ENCODE data around the gene PRAME. TPM values are rescaled to one million over a fixed set of nuclear protein-coding genes. Genes with fewer than 3 reads are reported as not detected.
A peak's percentile ranks its signal among the peaks of the same experiment; 100 is the strongest.

Gene PRAME
- polyA plus RNA-seq, 1 donor, result not detected

- no CpG with 5 or more reads among the region's 7 CpGs for WGBS (ENCODE audit: insufficient coverage, low lambda C conversion rate)
- H3K36me3 ChIP-seq (ENCODE audit: control insufficient read depth, insufficient read depth, low read length), result no peaks in the 10 kb centered on the region
- peaks cover 6% of the 10 kb centered on the region for H3K27me3 ChIP-seq (ENCODE audit: control insufficient read depth, insufficient read depth, low read length)
- H3K9me3 ChIP-seq (ENCODE audit: control insufficient read depth, low read depth, low read length), result no peaks in the 10 kb centered on the region
- DNase-seq, result no peak
- no peak overlapping the region for H3K4me3 ChIP-seq (ENCODE audit: low read length)
- no peaks in the 10 kb centered on the region for H3K4me1 ChIP-seq (ENCODE audit: control insufficient read depth, insufficient read depth, low read length)
- H3K27ac ChIP-seq (ENCODE audit: low read length), result no peak overlapping the region
Observed at GRCh38 chr22:22579869-22580604, 21.0 kb upstream of the PRAME start.

- Histone ChIP-seq H3K4me3 (ENCODE audit: low read length) (no peak overlapping the region), H3K4me1 (ENCODE audit: control insufficient read depth, insufficient read depth, low read length) (no peaks in the 10 kb centered on the region), H3K9me3 (ENCODE audit: control insufficient read depth, low read depth, low read length) (no peaks in the 10 kb centered on the region), H3K27ac (ENCODE audit: low read length) (no peak overlapping the region), H3K36me3 (ENCODE audit: control insufficient read depth, insufficient read depth, low read length) (no peaks in the 10 kb centered on the region), H3K27me3 (ENCODE audit: control insufficient read depth, insufficient read depth, low read length) (peaks cover 11% of the 10 kb centered on the region)
- DNase-seq, result no peak
- WGBS (ENCODE audit: insufficient coverage, low lambda C conversion rate), result no CpG with 5 or more reads among the region's 10 CpGs
Observed at GRCh38 chr22:22578702-22579424, 19.8 kb upstream of the PRAME start.

GRCh38 chr22:22576989-22577427 is 17.9 kb upstream of the PRAME start:
- H3K4me3 ChIP-seq (ENCODE audit: low read length), result no peak overlapping the region
- H3K27ac ChIP-seq (ENCODE audit: low read length), result no peak overlapping the region
- peaks cover 19% of the 10 kb centered on the region for H3K27me3 ChIP-seq (ENCODE audit: control insufficient read depth, insufficient read depth, low read length)
- no peak for DNase-seq
- WGBS (ENCODE audit: insufficient coverage, low lambda C conversion rate), result 100% methylated on average over 1 of the region's 5 CpGs
- H3K9me3 ChIP-seq (ENCODE audit: control insufficient read depth, low read depth, low read length), result no peaks in the 10 kb centered on the region
- no peaks in the 10 kb centered on the region for H3K36me3 ChIP-seq (ENCODE audit: control insufficient read depth, insufficient read depth, low read length)
- no peaks in the 10 kb centered on the region for H3K4me1 ChIP-seq (ENCODE audit: control insufficient read depth, insufficient read depth, low read length)

- Histone ChIP-seq H3K27me3 (ENCODE audit: control insufficient read depth, insufficient read depth, low read length) (peaks cover 19% of the 10 kb centered on the region), H3K4me3 (ENCODE audit: low read length) (no peak overlapping the region), H3K4me1 (ENCODE audit: control insufficient read depth, insufficient read depth, low read length) (no peaks in the 10 kb centered on the region), H3K36me3 (ENCODE audit: control insufficient read depth, insufficient read depth, low read length) (no peaks in the 10 kb centered on the region), H3K27ac (ENCODE audit: low read length) (no peak overlapping the region), H3K9me3 (ENCODE audit: control insufficient read depth, low read depth, low read length) (no peaks in the 10 kb centered on the region)
- peak; percentile 7 to 17 for DNase-seq
- WGBS (ENCODE audit: insufficient coverage, low lambda C conversion rate), result 100% methylated on average over 1 of the region's 8 CpGs
Observed at GRCh38 chr22:22576244-22576988, 17.4 kb upstream of the PRAME start.

GRCh38 chr22:22574361-22574760 is 15.3 kb upstream of the PRAME start:
- Histone ChIP-seq H3K4me1 (ENCODE audit: control insufficient read depth, insufficient read depth, low read length) (no peaks in the 10 kb centered on the region), H3K9me3 (ENCODE audit: control insufficient read depth, low read depth, low read length) (no peaks in the 10 kb centered on the region), H3K27me3 (ENCODE audit: control insufficient read depth, insufficient read depth, low read length) (peaks cover 19% of the 10 kb centered on the region), H3K36me3 (ENCODE audit: control insufficient read depth, insufficient read depth, low read length) (no peaks in the 10 kb centered on the region), H3K4me3 (ENCODE audit: low read length) (no peak overlapping the region), H3K27ac (ENCODE audit: low read length) (no peak overlapping the region)
- DNase-seq, result no peak

- no peak for DNase-seq
- Histone ChIP-seq H3K36me3 (ENCODE audit: control insufficient read depth, insufficient read depth, low read length) (no peaks in the 10 kb centered on the region), H3K4me3 (ENCODE audit: low read length) (no peak overlapping the region), H3K27me3 (ENCODE audit: control insufficient read depth, insufficient read depth, low read length) (peaks cover 27% of the 10 kb centered on the region), H3K4me1 (ENCODE audit: control insufficient read depth, insufficient read depth, low read length) (no peaks in the 10 kb centered on the region), H3K27ac (ENCODE audit: low read length) (no peak overlapping the region), H3K9me3 (ENCODE audit: control insufficient read depth, low read depth, low read length) (no peaks in the 10 kb centered on the region)
- WGBS (ENCODE audit: insufficient coverage, low lambda C conversion rate), result no CpG with 5 or more reads among the region's 8 CpGs
Observed at GRCh38 chr22:22573047-22573889, 14.2 kb upstream of the PRAME start.

- WGBS (ENCODE audit: insufficient coverage, low lambda C conversion rate), result 0% methylated on average over 1 of the region's 2 CpGs
- H3K27me3 ChIP-seq (ENCODE audit: control insufficient read depth, insufficient read depth, low read length), result peaks cover 31% of the 10 kb centered on the region
- DNase-seq, result no peak
Observed at GRCh38 chr22:22571862-22572261, 12.8 kb upstream of the PRAME start.

GRCh38 chr22:22571429-22571828 is 12.4 kb upstream of the PRAME start:
- no peak overlapping the region for H3K27ac ChIP-seq (ENCODE audit: low read length)
- no peak for DNase-seq
- WGBS (ENCODE audit: insufficient coverage, low lambda C conversion rate), result no CpG with 5 or more reads among the region's 6 CpGs
- peaks cover 31% of the 10 kb centered on the region for H3K27me3 ChIP-seq (ENCODE audit: control insufficient read depth, insufficient read depth, low read length)
- H3K9me3 ChIP-seq (ENCODE audit: control insufficient read depth, low read depth, low read length), result no peaks in the 10 kb centered on the region
- H3K4me3 ChIP-seq (ENCODE audit: low read length), result no peak overlapping the region
- no peaks in the 10 kb centered on the region for H3K36me3 ChIP-seq (ENCODE audit: control insufficient read depth, insufficient read depth, low read length)
- H3K4me1 ChIP-seq (ENCODE audit: control insufficient read depth, insufficient read depth, low read length), result no peaks in the 10 kb centered on the region

More at GRCh38 chr22:22571862-22572261, 12.8 kb upstream of the PRAME start:
- no peaks in the 10 kb centered on the region for H3K4me1 ChIP-seq (ENCODE audit: control insufficient read depth, insufficient read depth, low read length)
- no peaks in the 10 kb centered on the region for H3K9me3 ChIP-seq (ENCODE audit: control insufficient read depth, low read depth, low read length)
- no peaks in the 10 kb centered on the region for H3K36me3 ChIP-seq (ENCODE audit: control insufficient read depth, insufficient read depth, low read length)
- no peak overlapping the region for H3K27ac ChIP-seq (ENCODE audit: low read length)
- H3K4me3 ChIP-seq (ENCODE audit: low read length), result no peak overlapping the region

- Histone ChIP-seq H3K4me1 (ENCODE audit: control insufficient read depth, insufficient read depth, low read length) (no peaks in the 10 kb centered on the region), H3K9me3 (ENCODE audit: control insufficient read depth, low read depth, low read length) (no peaks in the 10 kb centered on the region), H3K4me3 (ENCODE audit: low read length) (no peak overlapping the region), H3K27ac (ENCODE audit: low read length) (no peak overlapping the region), H3K27me3 (ENCODE audit: control insufficient read depth, insufficient read depth, low read length) (peaks cover 22% of the 10 kb centered on the region), H3K36me3 (ENCODE audit: control insufficient read depth, insufficient read depth, low read length) (no peaks in the 10 kb centered on the region)
- no peak for DNase-seq
- 87% methylated on average over 3 of the region's 5 CpGs for WGBS (ENCODE audit: insufficient coverage, low lambda C conversion rate)
Observed at GRCh38 chr22:22569218-22569617, 10.2 kb upstream of the PRAME start.

GRCh38 chr22:22565981-22566380 is 6.9 kb upstream of the PRAME start:
- H3K4me1 ChIP-seq (ENCODE audit: control insufficient read depth, insufficient read depth, low read length), result no peaks in the 10 kb centered on the region
- DNase-seq, result no peak
- no peaks in the 10 kb centered on the region for H3K36me3 ChIP-seq (ENCODE audit: control insufficient read depth, insufficient read depth, low read length)
- no peak overlapping the region for H3K27ac ChIP-seq (ENCODE audit: low read length)
- no peak overlapping the region for H3K4me3 ChIP-seq (ENCODE audit: low read length)
- H3K9me3 ChIP-seq (ENCODE audit: control insufficient read depth, low read depth, low read length), result no peaks in the 10 kb centered on the region
- H3K27me3 ChIP-seq (ENCODE audit: control insufficient read depth, insufficient read depth, low read length), result peaks cover 12% of the 10 kb centered on the region
- WGBS (ENCODE audit: insufficient coverage, low lambda C conversion rate), result no CpG with 5 or more reads among the region's 2 CpGs

Measured in large intestine (tissue), 3 donors.